Measurements from ENCODE around the gene NME7. TPM values are rescaled to one million over a fixed set of nuclear protein-coding genes. Genes with fewer than 3 reads are reported as not detected.

The NME7 gene
- total RNA-seq, 1 donor from 2014 or later = 18.6 TPM

GRCh38 chr1:169110236-169110635 is 257.4 kb downstream of the NME7 start:
- H3K9me3 Mint-ChIP-seq (ENCODE audit: unreplicated experiment) = peaks cover 11% of the 10 kb centered on the region
- no peak for DNase-seq
- H3K27me3 Mint-ChIP-seq (ENCODE audit: unreplicated experiment) = peaks cover 14% of the 10 kb centered on the region
- TF ChIP-seq CTCF (IDR thresholded peaks at IDR 0.05; ENCODE audit: partially characterized antibody, unreplicated experiment) = no peak
- peak overlapping the region; percentile 48 for H3K27ac Mint-ChIP-seq (ENCODE audit: unreplicated experiment)
- H3K36me3 Mint-ChIP-seq (ENCODE audit: unreplicated experiment) = peaks cover 9% of the 10 kb centered on the region
- H3K4me1 Mint-ChIP-seq (ENCODE audit: low read depth, unreplicated experiment) = peaks cover 27% of the 10 kb centered on the region
- peak overlapping the region; percentile 98 for H3K4me3 Mint-ChIP-seq (ENCODE audit: unreplicated experiment)

- Mint-ChIP-seq H3K4me1 (ENCODE audit: low read depth, unreplicated experiment) (peaks cover 31% of the 10 kb centered on the region), H3K36me3 (ENCODE audit: unreplicated experiment) (peaks cover 9% of the 10 kb centered on the region), H3K27me3 (ENCODE audit: unreplicated experiment) (peaks cover 17% of the 10 kb centered on the region), H3K9me3 (ENCODE audit: unreplicated experiment) (peaks cover 14% of the 10 kb centered on the region), H3K27ac (ENCODE audit: unreplicated experiment) (peak overlapping the region; percentile 36), H3K4me3 (ENCODE audit: unreplicated experiment) (peak overlapping the region; percentile 98)
- no peak for TF ChIP-seq CTCF (IDR thresholded peaks at IDR 0.05; ENCODE audit: partially characterized antibody, unreplicated experiment)
- peak; percentile 29 for DNase-seq
Measured at GRCh38 chr1:169109561-169110134, 257.9 kb downstream of the NME7 start.

GRCh38 chr1:169108863-169109560 is 258.6 kb downstream of the NME7 start:
- Mint-ChIP-seq H3K36me3 (ENCODE audit: unreplicated experiment) (peaks cover 5% of the 10 kb centered on the region), H3K9me3 (ENCODE audit: unreplicated experiment) (peaks cover 14% of the 10 kb centered on the region), H3K27ac (ENCODE audit: unreplicated experiment) (no peak overlapping the region), H3K4me1 (ENCODE audit: low read depth, unreplicated experiment) (peaks cover 31% of the 10 kb centered on the region), H3K4me3 (ENCODE audit: unreplicated experiment) (peak overlapping the region; percentile 98), H3K27me3 (ENCODE audit: unreplicated experiment) (peaks cover 17% of the 10 kb centered on the region)
- no peak for DNase-seq
- TF ChIP-seq CTCF (IDR thresholded peaks at IDR 0.05; ENCODE audit: partially characterized antibody, unreplicated experiment) = no peak

- TF ChIP-seq CTCF (IDR thresholded peaks at IDR 0.05; ENCODE audit: partially characterized antibody, unreplicated experiment) = no peak
- Mint-ChIP-seq H3K27ac (ENCODE audit: unreplicated experiment) (peak overlapping the region; percentile 98), H3K27me3 (ENCODE audit: unreplicated experiment) (peaks cover 17% of the 10 kb centered on the region), H3K4me1 (ENCODE audit: low read depth, unreplicated experiment) (peaks cover 31% of the 10 kb centered on the region), H3K4me3 (ENCODE audit: unreplicated experiment) (peak overlapping the region; percentile 98), H3K9me3 (ENCODE audit: unreplicated experiment) (peaks cover 14% of the 10 kb centered on the region), H3K36me3 (ENCODE audit: unreplicated experiment) (peaks cover 5% of the 10 kb centered on the region)
- DNase-seq = no peak
Measured at GRCh38 chr1:169108223-169108622, 259.4 kb downstream of the NME7 start.

GRCh38 chr1:169107603-169108208 is 259.9 kb downstream of the NME7 start:
- DNase-seq = no peak
- Mint-ChIP-seq H3K27me3 (ENCODE audit: unreplicated experiment) (peaks cover 17% of the 10 kb centered on the region), H3K27ac (ENCODE audit: unreplicated experiment) (peak overlapping the region; percentile 98), H3K4me3 (ENCODE audit: unreplicated experiment) (peak overlapping the region; percentile 98), H3K36me3 (ENCODE audit: unreplicated experiment) (peaks cover 5% of the 10 kb centered on the region), H3K9me3 (ENCODE audit: unreplicated experiment) (peaks cover 14% of the 10 kb centered on the region), H3K4me1 (ENCODE audit: low read depth, unreplicated experiment) (peaks cover 31% of the 10 kb centered on the region)
- TF ChIP-seq CTCF (IDR thresholded peaks at IDR 0.05; ENCODE audit: partially characterized antibody, unreplicated experiment) = no peak

All from glutamatergic neuron (in vitro differentiated cells).